Brain microvascular endothelial cell (primary cell): Measurements from ENCODE around the gene NDUFS6.

ENCODE experiments used
- DNase-seq: peaks from one replicate; pipeline ENCODE4 v3.0.0-alpha.2; 2020
- H3K27ac ChIP-seq: fragments of 250-450 bp; sonication (Bioruptor Pico); 2 replicates; pipeline ENCODE4 v1.5.1; 2020; ENCODE audit warnings: mild to moderate bottlenecking, moderate library complexity
- H3K27me3 ChIP-seq: fragments of 250-450 bp; sonication (Bioruptor Pico); replicated peaks from 2 replicates; pipeline ENCODE4 v1.5.1; 2020; ENCODE audit warnings: mild to moderate bottlenecking
- H3K36me3 ChIP-seq: fragments of 250-450 bp; sonication (Bioruptor Pico); replicated peaks from 2 replicates; pipeline ENCODE4 v1.5.1; 2020; ENCODE audit warnings: mild to moderate bottlenecking
- H3K4me3 ChIP-seq: 2 replicates; pipeline ENCODE4 v1.5.1; 2011; ENCODE audit warnings: low read depth, mild to moderate bottlenecking, control low read depth, low read length, moderate library complexity
- CTCF ChIP-seq: IDR thresholded peaks from 2 replicates; pipeline ENCODE4 v1.5.1; 2011; ENCODE audit warnings: low read depth, mild to moderate bottlenecking, moderate library complexity, low read length, control low read depth, inconsistent platforms; ENCODE audit errors: missing control alignments
- in situ Hi-C: cut with HindIII; loops from 2 replicates; pipeline ENCODE4 v1.10.0; 2017; ENCODE audit warnings: low sequenced_read_pairs, low pct_ligation_motif_present

The NDUFS6 gene

GRCh38 chr5:1833264-1834021 is 32.2 kb downstream of the NDUFS6 start:
- in situ Hi-C loops: no loop called here
- no peak for DNase-seq
- Histone ChIP-seq H3K4me3 (no peak overlapping the region), H3K36me3 (no peaks in the 10 kb centered on the region), H3K27ac (no peak overlapping the region), H3K27me3 (peaks cover 2% of the 10 kb centered on the region)
- no peak for TF ChIP-seq CTCF

GRCh38 chr5:1834022-1834551 is 32.9 kb downstream of the NDUFS6 start:
- Histone ChIP-seq H3K27ac (no peak overlapping the region), H3K27me3 (peaks cover 2% of the 10 kb centered on the region), H3K36me3 (no peaks in the 10 kb centered on the region), H3K4me3 (no peak overlapping the region)
- no peak for DNase-seq
- no peak for TF ChIP-seq CTCF
- in situ Hi-C loops: no loop called here

- Histone ChIP-seq H3K4me3 (no peak overlapping the region), H3K27ac (no peak overlapping the region), H3K27me3 (peaks cover 2% of the 10 kb centered on the region), H3K36me3 (no peaks in the 10 kb centered on the region)
- no peak for DNase-seq
- in situ Hi-C loops: no loop called here
- TF ChIP-seq CTCF: no peak
Observed at GRCh38 chr5:1834721-1835429, 33.7 kb downstream of the NDUFS6 start.

- no peak for DNase-seq
- TF ChIP-seq CTCF: no peak
- in situ Hi-C loops: no loop called here
- no peaks in the 10 kb centered on the region for H3K36me3 ChIP-seq
- H3K27ac ChIP-seq: no peak overlapping the region
- H3K4me3 ChIP-seq: no peak overlapping the region
- peaks cover 2% of the 10 kb centered on the region for H3K27me3 ChIP-seq
Observed at GRCh38 chr5:1835431-1835830, 34.2 kb downstream of the NDUFS6 start.

- no peak for DNase-seq
- in situ Hi-C loops: no loop called here
- H3K27ac ChIP-seq: no peak overlapping the region
Observed at GRCh38 chr5:1836176-1836890, 35.1 kb downstream of the NDUFS6 start.

More at GRCh38 chr5:1836176-1836890, 35.1 kb downstream of the NDUFS6 start:
- Histone ChIP-seq H3K27me3 (peaks cover 2% of the 10 kb centered on the region), H3K36me3 (no peaks in the 10 kb centered on the region), H3K4me3 (no peak overlapping the region)
- TF ChIP-seq CTCF: no peak
